Measurements from ENCODE around the gene MRPL39.

Gene MRPL39

DNA sequence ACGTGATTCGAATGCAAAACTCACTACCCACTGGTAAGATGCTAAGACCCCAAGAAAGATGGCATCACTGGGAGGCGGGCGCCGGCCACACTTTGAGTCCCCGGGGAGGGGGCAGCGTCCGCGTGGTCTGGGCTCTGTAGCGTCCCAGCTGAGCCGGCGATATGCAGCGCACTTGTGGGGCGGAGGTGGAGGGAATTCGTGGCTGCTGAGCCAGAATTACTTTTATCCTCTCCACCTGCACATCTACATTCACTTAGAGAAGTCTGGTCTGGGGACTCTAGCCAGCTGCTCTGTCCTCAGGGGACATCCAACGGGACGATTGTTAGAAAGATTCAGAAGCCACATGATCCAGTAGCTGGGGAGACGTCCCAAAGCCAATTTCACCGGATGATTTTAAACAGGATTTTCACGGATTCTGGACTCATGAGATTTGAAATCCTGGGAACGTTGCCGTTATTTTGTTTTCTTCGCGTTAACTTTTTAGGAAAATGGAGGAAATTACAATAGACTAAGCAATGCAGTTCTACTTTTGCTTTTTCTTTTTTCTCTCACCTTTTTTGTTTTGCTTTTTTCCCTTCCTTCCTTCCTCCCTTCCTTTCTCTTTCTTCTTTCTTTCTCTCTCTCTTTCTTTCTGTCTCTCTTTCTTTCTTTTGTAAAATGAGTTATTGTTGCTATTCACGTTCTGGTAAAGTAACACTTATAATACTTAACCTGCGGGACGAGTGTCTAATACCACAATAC lies 33.1 kb upstream of the MRPL39 start:
- TF ChIP-seq SUZ12 (IDR thresholded peaks at IDR 0.05; ENCODE audit: extremely low read depth, insufficient read depth, insufficient read length) (peak; percentile 44), ZNF274 (IDR thresholded peaks at IDR 0.05; ENCODE audit: low read depth, low read length) (no peak), YY1 (IDR thresholded peaks at IDR 0.05; ENCODE audit: insufficient read depth, insufficient read length) (no peak)
- peaks cover 38% of the 10 kb centered on the region for H3K27me3 ChIP-seq (ENCODE audit: insufficient read depth, insufficient read length)
- H3K4me1 ChIP-seq (ENCODE audit: insufficient read depth, insufficient read length), result no peaks in the 10 kb centered on the region
- H3K9ac ChIP-seq (ENCODE audit: insufficient read length, low read depth), result peak overlapping the region; percentile 21
- H3K36me3 ChIP-seq (ENCODE audit: insufficient read depth, insufficient read length, low read length), result no peaks in the 10 kb centered on the region
- no peaks in the 10 kb centered on the region for H3K9me3 ChIP-seq (ENCODE audit: insufficient read depth, low read length)
- peak; percentile 20 for DNase-seq (ENCODE audit: low read depth, low spot score)
- peak overlapping the region; percentile 37 for H3K4me3 ChIP-seq (ENCODE audit: insufficient read length, low read depth)

DNA sequence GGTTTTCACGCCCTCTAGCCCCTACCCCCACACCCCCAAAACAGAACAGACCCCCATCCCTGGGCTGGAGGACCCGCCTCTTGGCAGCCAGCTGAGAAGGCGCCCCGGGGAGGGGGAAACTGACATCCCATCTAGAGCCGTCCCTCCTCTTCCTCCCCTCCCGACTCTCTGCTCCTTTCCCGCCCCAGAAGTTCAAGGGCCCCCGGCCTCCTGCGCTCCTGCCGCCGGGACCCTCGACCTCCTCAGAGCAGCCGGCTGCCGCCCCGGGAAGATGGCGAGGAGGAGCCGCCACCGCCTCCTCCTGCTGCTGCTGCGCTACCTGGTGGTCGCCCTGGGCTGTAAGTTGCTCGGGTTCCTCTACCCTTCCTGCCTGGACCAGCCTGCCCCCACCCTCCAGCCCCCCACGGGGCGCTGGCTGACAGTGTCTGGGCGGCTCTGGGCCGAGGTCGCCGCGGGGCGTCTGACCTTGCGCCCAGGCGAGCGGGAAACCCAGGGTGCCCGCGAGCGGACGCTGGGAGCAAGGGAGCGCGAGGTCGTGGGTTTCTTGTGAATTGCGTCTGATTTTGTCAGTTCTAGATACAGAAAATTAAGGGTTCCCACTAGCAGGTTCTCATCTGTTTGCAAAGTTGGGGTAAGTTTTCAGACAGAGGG lies 32.4 kb upstream of the MRPL39 start:
- H3K4me1 ChIP-seq (ENCODE audit: insufficient read depth, insufficient read length), result no peaks in the 10 kb centered on the region
- no peaks in the 10 kb centered on the region for H3K9me3 ChIP-seq (ENCODE audit: insufficient read depth, low read length)
- H3K36me3 ChIP-seq (ENCODE audit: insufficient read depth, insufficient read length, low read length), result no peaks in the 10 kb centered on the region
- H3K9ac ChIP-seq (ENCODE audit: insufficient read length, low read depth), result peak overlapping the region; percentile 21
- DNase-seq (ENCODE audit: low read depth, low spot score), result peak; percentile 65
- peaks cover 38% of the 10 kb centered on the region for H3K27me3 ChIP-seq (ENCODE audit: insufficient read depth, insufficient read length)
- H3K4me3 ChIP-seq (ENCODE audit: insufficient read length, low read depth), result peak overlapping the region; percentile 37
- TF ChIP-seq SUZ12 (IDR thresholded peaks at IDR 0.05; ENCODE audit: extremely low read depth, insufficient read depth, insufficient read length), result no peak
- TF ChIP-seq YY1 (IDR thresholded peaks at IDR 0.05; ENCODE audit: insufficient read depth, insufficient read length), result peak; percentile 50
- no peak for TF ChIP-seq ZNF274 (IDR thresholded peaks at IDR 0.05; ENCODE audit: low read depth, low read length)

DNA sequence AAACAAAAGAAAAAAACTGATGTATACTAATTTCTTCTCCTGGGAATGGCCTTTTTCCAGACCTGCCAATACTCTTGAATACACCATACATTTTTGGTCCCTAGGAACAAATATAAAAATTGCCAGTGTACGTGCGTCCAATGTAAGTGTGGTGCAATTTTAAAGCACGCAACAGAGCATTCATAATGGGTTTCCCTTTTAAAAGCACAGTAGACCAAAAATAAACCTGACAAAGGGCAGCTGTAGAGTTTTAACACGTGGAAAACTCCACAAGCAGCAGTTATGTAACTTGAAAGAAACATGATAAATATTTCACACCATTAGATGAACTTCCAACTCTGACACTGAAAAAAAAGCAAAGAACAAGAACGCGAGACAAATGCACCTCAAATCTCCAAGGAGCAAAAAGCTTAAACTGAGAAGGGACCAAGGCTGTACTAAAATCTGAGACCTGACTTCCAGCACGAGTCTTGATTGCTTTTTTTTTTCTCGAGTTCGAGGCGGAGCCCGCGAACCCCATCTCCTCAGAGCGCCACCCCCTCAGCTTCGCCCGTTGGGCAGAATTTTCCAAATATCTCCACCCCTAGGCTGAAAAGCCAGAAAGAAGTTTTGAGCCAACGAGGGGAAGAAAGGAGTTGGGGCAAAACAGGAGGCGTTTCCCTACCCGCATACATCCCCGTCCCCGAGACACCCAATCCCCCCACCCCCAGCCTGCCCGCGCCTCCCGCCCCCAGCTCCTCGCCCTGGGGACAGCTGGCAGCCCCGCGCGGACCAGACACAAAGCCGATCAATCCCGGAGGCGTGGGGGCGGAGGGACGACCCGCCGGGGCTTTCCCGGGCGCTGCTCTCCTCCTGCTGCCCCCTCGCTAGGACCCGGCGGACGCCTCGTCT lies 31.6 kb upstream of the MRPL39 start, which contains the start of gene JAM2:
Gene JAM2 (plus strand): TSS at position 599 of the 891 bp plus-strand sequence. CDS start 564 bp downstream, outside the sequence.
- H3K4me3 ChIP-seq (ENCODE audit: insufficient read length, low read depth), result peak within 1 kb of the TSS; percentile 37
- no peaks in the 10 kb centered on the region for H3K36me3 ChIP-seq (ENCODE audit: insufficient read depth, insufficient read length, low read length)
- peaks cover 38% of the 10 kb centered on the region for H3K27me3 ChIP-seq (ENCODE audit: insufficient read depth, insufficient read length)
- DNase-seq (ENCODE audit: low read depth, low spot score), result no peak
- TF ChIP-seq SUZ12 (IDR thresholded peaks at IDR 0.05; ENCODE audit: extremely low read depth, insufficient read depth, insufficient read length), result no peak
- TF ChIP-seq YY1 (IDR thresholded peaks at IDR 0.05; ENCODE audit: insufficient read depth, insufficient read length), result no peak
- TF ChIP-seq ZNF274 (IDR thresholded peaks at IDR 0.05; ENCODE audit: low read depth, low read length), result no peak
- no peaks in the 10 kb centered on the region for H3K9me3 ChIP-seq (ENCODE audit: insufficient read depth, low read length)
- no peaks in the 10 kb centered on the region for H3K4me1 ChIP-seq (ENCODE audit: insufficient read depth, insufficient read length)
- peak within 1 kb of the TSS; percentile 72 for H3K9ac ChIP-seq (ENCODE audit: insufficient read length, low read depth)

GRCh38 chr21:25637851-25638659 lies 30.8 kb upstream of the MRPL39 start:
- H3K9me3 ChIP-seq (ENCODE audit: insufficient read depth, low read length), result no peaks in the 10 kb centered on the region
- H3K36me3 ChIP-seq (ENCODE audit: insufficient read depth, insufficient read length, low read length), result no peaks in the 10 kb centered on the region
- peaks cover 38% of the 10 kb centered on the region for H3K27me3 ChIP-seq (ENCODE audit: insufficient read depth, insufficient read length)
- no peak for DNase-seq (ENCODE audit: low read depth, low spot score)
- no peak overlapping the region for H3K9ac ChIP-seq (ENCODE audit: insufficient read length, low read depth)
- H3K4me1 ChIP-seq (ENCODE audit: insufficient read depth, insufficient read length), result no peaks in the 10 kb centered on the region
- TF ChIP-seq SUZ12 (IDR thresholded peaks at IDR 0.05; ENCODE audit: extremely low read depth, insufficient read depth, insufficient read length) (no peak), YY1 (IDR thresholded peaks at IDR 0.05; ENCODE audit: insufficient read depth, insufficient read length) (no peak), ZNF274 (IDR thresholded peaks at IDR 0.05; ENCODE audit: low read depth, low read length) (no peak)
- no peak overlapping the region for H3K4me3 ChIP-seq (ENCODE audit: insufficient read length, low read depth)

GRCh38 chr21:25636727-25637126 lies 29.4 kb upstream of the MRPL39 start:
- Histone ChIP-seq H3K4me3 (ENCODE audit: insufficient read length, low read depth) (no peak overlapping the region), H3K9me3 (ENCODE audit: insufficient read depth, low read length) (no peaks in the 10 kb centered on the region)
- no peak for DNase-seq (ENCODE audit: low read depth, low spot score)

DNA sequence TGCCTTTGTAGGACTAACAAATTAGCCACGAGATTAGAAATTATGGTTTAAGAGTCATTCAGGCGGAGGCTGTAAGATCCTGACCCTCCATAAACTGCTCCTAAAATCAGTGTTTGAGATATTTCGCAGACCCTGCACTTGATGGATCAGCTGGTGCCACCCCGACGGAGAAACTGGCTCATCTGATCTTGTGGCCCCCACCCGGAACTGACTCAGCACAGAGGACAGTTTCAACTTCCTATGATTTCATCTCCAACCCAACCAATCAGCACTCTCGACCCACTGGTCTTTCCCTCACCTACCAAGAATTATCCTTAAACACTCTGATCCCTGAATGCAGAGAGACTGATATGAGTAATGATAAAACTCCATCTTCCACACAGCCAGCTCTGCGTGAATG lies 28.0 kb upstream of the MRPL39 start:
- no peak for DNase-seq (ENCODE audit: low read depth, low spot score)
- TF ChIP-seq ZNF274 (IDR thresholded peaks at IDR 0.05; ENCODE audit: low read depth, low read length), result no peak
- H3K27me3 ChIP-seq (ENCODE audit: insufficient read depth, insufficient read length), result peaks cover 21% of the 10 kb centered on the region
- no peak overlapping the region for H3K9ac ChIP-seq (ENCODE audit: insufficient read length, low read depth)
- no peaks in the 10 kb centered on the region for H3K4me1 ChIP-seq (ENCODE audit: insufficient read depth, insufficient read length)
- no peaks in the 10 kb centered on the region for H3K36me3 ChIP-seq (ENCODE audit: insufficient read depth, insufficient read length, low read length)
- H3K4me3 ChIP-seq (ENCODE audit: insufficient read length, low read depth), result no peak overlapping the region
- no peaks in the 10 kb centered on the region for H3K9me3 ChIP-seq (ENCODE audit: insufficient read depth, low read length)

More at GRCh38 chr21:25636727-25637126, 29.4 kb upstream of the MRPL39 start:
- Histone ChIP-seq H3K27me3 (ENCODE audit: insufficient read depth, insufficient read length) (peaks cover 35% of the 10 kb centered on the region), H3K36me3 (ENCODE audit: insufficient read depth, insufficient read length, low read length) (no peaks in the 10 kb centered on the region), H3K4me1 (ENCODE audit: insufficient read depth, insufficient read length) (no peaks in the 10 kb centered on the region), H3K9ac (ENCODE audit: insufficient read length, low read depth) (no peak overlapping the region)
- TF ChIP-seq ZNF274 (IDR thresholded peaks at IDR 0.05; ENCODE audit: low read depth, low read length) (no peak), SUZ12 (IDR thresholded peaks at IDR 0.05; ENCODE audit: extremely low read depth, insufficient read depth, insufficient read length) (no peak), YY1 (IDR thresholded peaks at IDR 0.05; ENCODE audit: insufficient read depth, insufficient read length) (no peak)
